GM12892 (cell line): Measurements from ENCODE around the gene EXTL1.

ENCODE experiments used
- DNase-seq: peaks from one replicate; pipeline ENCODE4 v3.0.0; 2011; ENCODE audit not compliant: insufficient read length
- FAIRE-seq: peaks from 2 replicates; lab custom pipeline; 2011; peaks lifted over from hg19 to GRCh38; lab: Jason Lieb, UNC
- POLR2A ChIP-seq: IDR thresholded peaks from 2 replicates; pipeline ENCODE4 v1.6.1; 2011; ENCODE audit warnings: low read depth, low read length, control low read depth
- POLR2AphosphoS5 ChIP-seq: IDR thresholded peaks from 2 replicates; pipeline ENCODE4 v1.6.1; 2011; ENCODE audit warnings: low read depth, low read length, control low read depth
- TAF1 ChIP-seq: IDR thresholded peaks from 2 replicates; pipeline ENCODE4 v1.6.1; 2011; ENCODE audit warnings: low read depth, mild to moderate bottlenecking, control low read depth, low read length, borderline replicate concordance

Gene EXTL1

GRCh38 chr1:26066857-26067256 is 45.3 kb downstream of the EXTL1 start:
- DNase-seq (no peak), FAIRE-seq (no peak)
- TF ChIP-seq POLR2AphosphoS5: no peak
- TF ChIP-seq POLR2A: no peak
- no peak for TF ChIP-seq TAF1

GRCh38 chr1:26067432-26067911 is 45.9 kb downstream of the EXTL1 start, which contains the start of gene TRIM63:
TSS of gene TRIM63 (minus strand) at chr1:26067630. CDS start at chr1:26067494, 136 bp downstream.
- TF ChIP-seq TAF1 (no peak), POLR2A (no peak), POLR2AphosphoS5 (no peak)
- FAIRE-seq (no peak), DNase-seq (no peak)

- TF ChIP-seq TAF1 (no peak), POLR2A (no peak), POLR2AphosphoS5 (no peak)
- FAIRE-seq (no peak), DNase-seq (no peak)
Measured at GRCh38 chr1:26069941-26070295, 48.3 kb downstream of the EXTL1 start.

DNA sequence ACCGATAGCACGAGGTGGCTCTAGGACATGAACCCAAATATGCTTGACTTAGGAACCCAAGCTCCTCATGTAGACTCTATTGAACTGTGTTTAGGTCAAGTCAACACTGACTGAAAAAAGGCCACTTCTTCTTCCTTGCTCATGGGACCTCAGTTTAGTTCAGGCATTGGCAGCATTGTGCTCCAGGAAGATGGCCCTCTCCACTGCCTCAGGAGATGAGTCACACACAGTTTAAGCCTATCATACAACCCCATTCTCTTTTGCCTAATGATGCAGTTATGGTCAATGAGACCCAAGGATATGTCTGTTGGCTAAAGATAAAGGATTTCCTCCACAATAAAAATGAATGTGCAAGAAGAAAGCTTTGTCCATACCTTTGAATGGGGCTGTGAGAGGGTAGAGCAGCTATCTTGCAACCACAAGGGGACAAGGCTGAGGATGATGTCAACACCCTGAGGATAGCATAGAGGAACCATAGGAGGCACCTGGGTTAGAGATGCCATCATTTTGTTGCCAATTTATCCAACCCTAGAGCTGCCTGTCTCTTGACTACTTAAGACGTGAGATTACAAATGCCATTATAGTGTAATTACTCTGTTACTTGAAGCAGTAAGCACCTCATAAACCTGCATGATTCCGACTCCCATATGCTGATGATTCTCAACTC is 48.9 kb downstream of the EXTL1 start:
- FAIRE-seq (no peak), DNase-seq (no peak)
- TF ChIP-seq TAF1: no peak

DNA sequence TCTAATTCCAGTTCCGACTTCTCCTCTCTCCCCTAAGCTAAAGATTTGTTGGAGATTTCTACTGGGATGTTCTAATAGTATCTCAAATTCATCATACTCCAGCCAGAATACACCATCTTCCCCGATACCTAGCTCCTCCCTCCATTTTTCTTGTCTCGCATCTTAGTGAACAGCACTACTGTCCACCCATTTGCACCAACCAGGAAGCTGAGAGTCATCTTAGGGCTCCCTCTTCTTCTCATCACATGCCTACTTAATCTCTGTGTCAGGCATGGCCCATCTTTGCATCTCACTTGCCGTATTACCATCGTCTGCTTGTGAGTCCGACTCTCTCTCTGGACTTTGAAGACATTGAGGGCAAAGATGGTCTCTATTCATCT is 49.4 kb downstream of the EXTL1 start:
- FAIRE-seq: no peak
- TF ChIP-seq TAF1 (no peak), POLR2AphosphoS5 (no peak), POLR2A (no peak)
- no peak for DNase-seq

- FAIRE-seq (no peak), DNase-seq (no peak)
- TF ChIP-seq TAF1 (no peak), POLR2AphosphoS5 (no peak), POLR2A (no peak)
Measured at GRCh38 chr1:26072305-26072704, 50.7 kb downstream of the EXTL1 start.

DNA sequence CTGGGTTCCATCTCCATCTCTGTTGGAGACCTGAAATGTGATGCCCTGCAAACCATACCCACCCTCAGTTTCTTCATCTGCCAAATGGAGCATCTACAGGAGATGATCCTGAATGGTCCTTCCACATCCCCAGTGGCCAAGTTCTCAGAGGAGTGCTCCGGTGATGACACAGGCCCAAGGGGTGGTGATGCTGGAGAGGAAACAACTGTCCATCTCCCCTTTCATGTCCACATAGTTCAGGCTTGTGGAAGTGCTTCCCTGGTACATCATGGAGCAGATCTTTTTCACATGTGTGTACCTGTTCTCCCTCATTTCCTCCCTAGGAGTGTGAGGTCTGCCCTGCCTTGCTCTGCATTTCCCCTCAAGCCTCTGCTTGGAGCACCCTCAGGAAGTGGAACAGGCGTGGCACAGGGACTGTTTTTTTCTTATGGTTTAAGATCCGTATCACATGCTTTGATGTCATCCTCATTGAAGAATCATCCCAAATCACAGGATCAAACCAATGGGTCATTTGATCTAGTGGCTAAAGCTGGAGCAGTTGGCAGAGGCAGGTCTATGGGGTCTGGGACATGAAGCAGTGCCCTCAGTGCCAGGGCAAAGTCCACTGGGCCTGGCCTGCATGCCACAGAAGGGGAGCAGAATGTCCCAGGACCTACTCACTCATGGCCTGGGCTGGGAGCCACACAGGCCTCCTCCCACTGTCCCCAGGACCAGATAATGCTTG is 54.0 kb downstream of the EXTL1 start:
- DNase-seq: no peak
- TF ChIP-seq TAF1: no peak
- no peak for TF ChIP-seq POLR2AphosphoS5
- TF ChIP-seq POLR2A: no peak
- no peak for FAIRE-seq

- no peak for TF ChIP-seq POLR2A
- no peak for TF ChIP-seq POLR2AphosphoS5
- no peak for TF ChIP-seq TAF1
- DNase-seq (no peak), FAIRE-seq (no peak)
Measured at GRCh38 chr1:26077524-26077923, 55.9 kb downstream of the EXTL1 start.

- DNase-seq (no peak), FAIRE-seq (no peak)
- TF ChIP-seq TAF1 (no peak), POLR2AphosphoS5 (no peak), POLR2A (no peak)
Measured at GRCh38 chr1:26078286-26079177, 57.0 kb downstream of the EXTL1 start.

DNA sequence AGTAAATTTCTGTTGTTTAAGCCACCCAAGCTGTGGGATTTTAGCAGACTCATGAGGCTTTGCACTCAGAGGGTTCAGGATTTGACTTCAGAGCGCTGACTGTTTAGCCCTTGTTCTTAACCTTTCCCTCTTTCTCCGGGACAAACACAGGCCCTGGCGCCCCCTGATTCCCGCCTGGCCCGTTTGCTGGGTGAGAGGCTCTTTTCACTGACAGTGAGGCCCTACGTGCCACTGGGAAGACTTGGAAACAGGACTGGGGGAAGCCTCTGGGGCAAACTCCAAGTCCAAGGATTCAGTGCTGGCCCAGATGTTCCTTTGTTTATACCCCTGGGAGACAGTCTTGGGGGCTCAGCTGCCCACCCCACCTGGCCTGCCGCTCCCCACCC is 57.6 kb downstream of the EXTL1 start:
- FAIRE-seq: no peak
- TF ChIP-seq POLR2AphosphoS5 (no peak), POLR2A (no peak), TAF1 (no peak)
- no peak for DNase-seq
